Esophagus squamous epithelium (tissue), 4 donors: ENCODE results near the gene RALB.

Source experiments
- CTCF ChIP-seq, 6 experiments: fragments of 450-650 bp in 4 of 6; fragments of 200-600 bp in 2 of 6; sonication (generic) in 2 of 6; IDR thresholded peaks; one replicate each; pipeline ENCODE4 v1.5.1; 2016 to 2019; ENCODE audit warnings: antibody characterized with exemption in 6 of 6, mild to moderate bottlenecking in 4 of 6, moderate library complexity in 4 of 6
- POLR2A ChIP-seq, 4 donors: fragments of 450-650 bp; IDR thresholded peaks; one replicate each; pipeline ENCODE4 v1.6.1; 2017; ENCODE audit warnings: antibody characterized with exemption in 4 of 4, mild to moderate bottlenecking in 4 of 4, moderate library complexity in 3 of 4

- TF ChIP-seq CTCF (IDR thresholded peaks at IDR 0.05) (no peak), POLR2A (IDR thresholded peaks at IDR 0.05) (no peak)
Observed at GRCh38 chr2:120224735-120225548, 27.7 kb upstream of the RALB start.
